Tibial nerve (tissue), 4 donors: Measurements from ENCODE around the gene PHACTR1. TPM values are rescaled to one million over a fixed set of nuclear protein-coding genes. Genes with fewer than 3 reads are reported as not detected.

Experiments used
- DNase-seq, 2 donors: peaks; one replicate each; pipeline ENCODE4 v3.0.0-alpha.2; 2019; ENCODE audit warnings: low spot score in 2 of 2
- H3K27ac ChIP-seq, 4 donors: fragments of 200-600 bp; sonication (generic) in 3 of 4; one replicate each; pipeline ENCODE4 v1.5.1; 2017 to 2019; ENCODE audit warnings: mild to moderate bottlenecking in 1 of 4
- H3K27me3 ChIP-seq, 2 donors: fragments of 200-600 bp; sonication (generic) in 1 of 2; one replicate each; pipeline versions ENCODE4 v1.5.1 to v1.6.0; 2017 to 2019
- H3K36me3 ChIP-seq, 3 donors: fragments of 200-600 bp; sonication (generic); one replicate each; pipeline ENCODE4 v1.5.1; 2018 to 2019
- H3K4me1 ChIP-seq, 4 donors: fragments of 200-600 bp; sonication (generic) in 3 of 4; one replicate each; pipeline ENCODE4 v1.5.1; 2017 to 2019
- H3K4me3 ChIP-seq, 4 donors: fragments of 200-600 bp; sonication (generic) in 3 of 4; one replicate each; pipeline ENCODE4 v1.5.1; 2017 to 2019; ENCODE audit warnings: mild to moderate bottlenecking in 1 of 4, moderate library complexity in 1 of 4
- H3K9me3 ChIP-seq, 4 donors: fragments of 200-600 bp; sonication (generic) in 3 of 4; one replicate each; pipeline ENCODE4 v1.5.1; 2017 to 2019
- EP300 ChIP-seq, 2 donors: sonication (generic); formaldehyde crosslinking; IDR thresholded peaks; one replicate each; pipeline ENCODE4 v1.6.1; 2017; ENCODE audit warnings: antibody characterized with exemption in 2 of 2, mild to moderate bottlenecking in 1 of 2
- POLR2A ChIP-seq, 2 donors: fragments of 450-650 bp; IDR thresholded peaks; one replicate each; pipeline ENCODE4 v1.6.1; 2017; ENCODE audit warnings: antibody characterized with exemption in 2 of 2, mild to moderate bottlenecking in 2 of 2, moderate library complexity in 2 of 2
- WGBS, 2 donors: methylation state at CpG; one replicate each; pipeline ENCODE4 v1.1.5; 2018; 5-methylcytosine and 5-hydroxymethylcytosine counted together
- total RNA-seq, 4 donors: library from RNA; depleted of rRNA; stranded (reverse); fragments of >200 nt; gene quantifications; one replicate each; pipeline ENCODE4 v1.1.0, GENCODE V29; 2016
- TF ChIP-seq, protein P1 (sequence below), 5 experiments: fragments of 200-600 bp in 3 of 5; fragments of 450-650 bp in 2 of 5; sonication (generic) in 3 of 5; IDR thresholded peaks; one replicate each; pipeline ENCODE4 v1.5.1; 2016 to 2019; ENCODE audit warnings: antibody characterized with exemption in 5 of 5, mild to moderate bottlenecking in 3 of 5, moderate library complexity in 2 of 5

PHACTR1 gene
- total RNA-seq, 4 donors from 2014 or later, result 1.5 to 2.7 (median 1.6) TPM

- WGBS, 2 donors, result 72 to 76% methylated on average over 5 of the region's 5 CpGs
- H3K4me1 ChIP-seq, result peaks cover 0 to 9% (median 0%) of the 10 kb centered on the region in 4 donors
- no peak for DNase-seq
- H3K27ac ChIP-seq, result no peak overlapping the region
- H3K9me3 ChIP-seq, result no peaks in the 10 kb centered on the region
- H3K27me3 ChIP-seq, result no peaks in the 10 kb centered on the region
- TF ChIP-seq, protein P1, sequence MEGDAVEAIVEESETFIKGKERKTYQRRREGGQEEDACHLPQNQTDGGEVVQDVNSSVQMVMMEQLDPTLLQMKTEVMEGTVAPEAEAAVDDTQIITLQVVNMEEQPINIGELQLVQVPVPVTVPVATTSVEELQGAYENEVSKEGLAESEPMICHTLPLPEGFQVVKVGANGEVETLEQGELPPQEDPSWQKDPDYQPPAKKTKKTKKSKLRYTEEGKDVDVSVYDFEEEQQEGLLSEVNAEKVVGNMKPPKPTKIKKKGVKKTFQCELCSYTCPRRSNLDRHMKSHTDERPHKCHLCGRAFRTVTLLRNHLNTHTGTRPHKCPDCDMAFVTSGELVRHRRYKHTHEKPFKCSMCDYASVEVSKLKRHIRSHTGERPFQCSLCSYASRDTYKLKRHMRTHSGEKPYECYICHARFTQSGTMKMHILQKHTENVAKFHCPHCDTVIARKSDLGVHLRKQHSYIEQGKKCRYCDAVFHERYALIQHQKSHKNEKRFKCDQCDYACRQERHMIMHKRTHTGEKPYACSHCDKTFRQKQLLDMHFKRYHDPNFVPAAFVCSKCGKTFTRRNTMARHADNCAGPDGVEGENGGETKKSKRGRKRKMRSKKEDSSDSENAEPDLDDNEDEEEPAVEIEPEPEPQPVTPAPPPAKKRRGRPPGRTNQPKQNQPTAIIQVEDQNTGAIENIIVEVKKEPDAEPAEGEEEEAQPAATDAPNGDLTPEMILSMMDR (IDR thresholded peaks at IDR 0.05), result no peak
- TF ChIP-seq POLR2A (IDR thresholded peaks at IDR 0.05), result no peak
- no peak for TF ChIP-seq EP300 (IDR thresholded peaks at IDR 0.05)
- H3K36me3 ChIP-seq, result no peaks in the 10 kb centered on the region
- no peak overlapping the region for H3K4me3 ChIP-seq
Observed at GRCh38 chr6:12962987-12963386, 246.4 kb downstream of the PHACTR1 start.

DNA sequence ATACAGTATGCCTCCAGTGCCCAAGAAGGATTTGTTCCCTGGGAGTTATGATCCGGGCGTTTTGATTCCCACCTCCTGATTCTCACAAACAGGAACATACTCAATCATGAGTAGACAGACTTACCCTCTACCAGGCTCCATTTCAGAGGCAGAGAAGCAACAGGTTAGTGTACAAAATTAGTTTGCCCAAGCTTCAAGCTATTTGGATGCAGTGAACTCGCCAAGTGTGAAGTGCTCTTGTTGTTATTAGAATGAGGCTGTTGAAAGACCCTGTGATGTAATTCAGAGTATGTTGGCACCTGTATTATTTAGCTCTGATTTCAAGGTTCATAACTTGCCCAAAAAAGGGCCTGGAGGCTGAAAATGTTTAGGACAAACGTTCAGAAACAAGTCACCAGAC is 247.0 kb downstream of the PHACTR1 start:
- H3K36me3 ChIP-seq, result no peaks in the 10 kb centered on the region
- TF ChIP-seq EP300 (IDR thresholded peaks at IDR 0.05) (no peak), POLR2A (IDR thresholded peaks at IDR 0.05) (no peak)
- TF ChIP-seq, protein P1 (IDR thresholded peaks at IDR 0.05), result no peak
- no peaks in the 10 kb centered on the region for H3K27me3 ChIP-seq
- no peak overlapping the region for H3K27ac ChIP-seq
- whole genome bisulfite sequencing, 2 donors, result 69 to 70% methylated on average over 4 of the region's 4 CpGs
- DNase-seq, result no peak
- peaks cover 0 to 5% (median 0%) of the 10 kb centered on the region in 4 donors for H3K4me1 ChIP-seq
- H3K4me3 ChIP-seq, result no peak overlapping the region
- H3K9me3 ChIP-seq, result no peaks in the 10 kb centered on the region

GRCh38 chr6:12967686-12968085 is 251.1 kb downstream of the PHACTR1 start:
- no peak for DNase-seq
- Histone ChIP-seq H3K36me3 (no peaks in the 10 kb centered on the region), H3K9me3 (no peaks in the 10 kb centered on the region), H3K27ac (no peak overlapping the region), H3K4me3 (no peak overlapping the region), H3K27me3 (no peaks in the 10 kb centered on the region), H3K4me1 (peaks cover 0 to 3% (median 0%) of the 10 kb centered on the region in 4 donors)
- 69 to 81% methylated on average over 7 of the region's 7 CpGs for WGBS, 2 donors
- TF ChIP-seq, protein P1 (IDR thresholded peaks at IDR 0.05), result no peak
- TF ChIP-seq POLR2A (IDR thresholded peaks at IDR 0.05) (no peak), EP300 (IDR thresholded peaks at IDR 0.05) (no peak)

DNA sequence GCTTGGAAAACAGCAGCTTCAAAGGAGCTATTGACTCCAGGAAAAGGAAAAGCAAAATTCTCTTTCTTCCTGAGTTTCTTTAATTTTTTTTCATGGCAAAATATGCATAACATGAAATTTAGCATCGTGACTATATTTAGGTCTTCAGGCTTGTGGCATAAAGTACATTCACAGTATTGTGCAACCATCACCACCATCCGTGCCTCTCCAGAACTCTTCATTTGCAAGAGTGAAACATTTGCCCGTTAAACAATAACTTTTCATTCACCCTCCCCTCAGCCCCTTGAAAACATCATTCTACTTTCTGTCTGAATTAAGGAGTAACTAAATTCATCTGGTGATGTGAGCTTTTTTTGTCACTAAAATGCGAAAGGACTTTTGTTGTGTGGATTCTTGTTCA is 251.7 kb downstream of the PHACTR1 start:
- DNase-seq, result no peak
- WGBS, 2 donors, result 38 to 52% methylated on average over 4 of the region's 4 CpGs
- Histone ChIP-seq H3K27ac (no peak overlapping the region), H3K27me3 (no peaks in the 10 kb centered on the region), H3K36me3 (no peaks in the 10 kb centered on the region), H3K4me3 (no peak overlapping the region), H3K4me1 (peaks cover 0 to 3% (median 0%) of the 10 kb centered on the region in 4 donors), H3K9me3 (no peaks in the 10 kb centered on the region)
- TF ChIP-seq, protein P1 (IDR thresholded peaks at IDR 0.05), result no peak
- TF ChIP-seq POLR2A (IDR thresholded peaks at IDR 0.05), result no peak

GRCh38 chr6:12968839-12969558 is 252.4 kb downstream of the PHACTR1 start:
- Histone ChIP-seq H3K9me3 (no peaks in the 10 kb centered on the region), H3K36me3 (no peaks in the 10 kb centered on the region), H3K4me3 (no peak overlapping the region), H3K27ac (no peak overlapping the region), H3K4me1 (peaks cover 0 to 3% (median 0%) of the 10 kb centered on the region in 4 donors), H3K27me3 (no peaks in the 10 kb centered on the region)
- WGBS, 2 donors, result 78 to 86% methylated on average over 5 of the region's 5 CpGs
- TF ChIP-seq, protein P1 (IDR thresholded peaks at IDR 0.05), result no peak
- TF ChIP-seq POLR2A (IDR thresholded peaks at IDR 0.05) (no peak), EP300 (IDR thresholded peaks at IDR 0.05) (no peak)
- DNase-seq, result no peak
